ENCODE data around the gene VTN.

The VTN gene, protein sequence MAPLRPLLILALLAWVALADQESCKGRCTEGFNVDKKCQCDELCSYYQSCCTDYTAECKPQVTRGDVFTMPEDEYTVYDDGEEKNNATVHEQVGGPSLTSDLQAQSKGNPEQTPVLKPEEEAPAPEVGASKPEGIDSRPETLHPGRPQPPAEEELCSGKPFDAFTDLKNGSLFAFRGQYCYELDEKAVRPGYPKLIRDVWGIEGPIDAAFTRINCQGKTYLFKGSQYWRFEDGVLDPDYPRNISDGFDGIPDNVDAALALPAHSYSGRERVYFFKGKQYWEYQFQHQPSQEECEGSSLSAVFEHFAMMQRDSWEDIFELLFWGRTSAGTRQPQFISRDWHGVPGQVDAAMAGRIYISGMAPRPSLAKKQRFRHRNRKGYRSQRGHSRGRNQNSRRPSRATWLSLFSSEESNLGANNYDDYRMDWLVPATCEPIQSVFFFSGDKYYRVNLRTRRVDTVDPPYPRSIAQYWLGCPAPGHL

DNA sequence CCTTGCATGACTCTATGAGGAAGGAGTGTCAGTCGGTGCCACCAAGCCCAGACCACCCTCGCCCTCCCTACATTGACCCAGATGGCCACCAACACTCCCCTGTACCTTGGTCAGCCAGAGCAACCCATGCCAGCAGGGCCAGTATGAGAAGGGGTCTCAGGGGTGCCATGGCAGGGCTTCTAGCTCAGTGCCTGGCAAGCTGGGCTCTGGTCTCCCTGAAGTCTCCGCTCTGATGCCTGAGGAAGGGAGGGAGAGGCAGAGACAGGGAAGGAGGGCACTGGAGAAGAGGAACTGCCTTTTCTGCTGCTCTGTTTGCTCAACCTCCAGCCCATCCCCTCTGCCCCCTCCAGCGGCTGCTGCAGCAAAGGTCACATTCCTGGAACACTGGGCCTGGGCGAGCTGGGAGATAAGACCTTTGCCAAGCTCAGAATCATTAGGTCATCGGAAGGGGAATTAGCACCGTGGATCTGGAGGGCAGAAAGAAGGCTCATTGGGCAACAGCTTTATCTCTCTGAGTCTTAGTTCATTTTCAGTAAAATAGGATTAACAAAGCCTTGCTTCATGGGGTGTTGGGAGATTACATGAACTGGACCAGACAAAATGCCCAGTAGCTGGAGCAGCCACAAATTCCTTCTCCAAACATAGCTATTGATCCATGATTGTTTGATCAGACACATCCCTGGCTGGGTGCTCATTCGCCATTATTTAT lies at the start of gene VTN:
TSS of gene VTN (minus strand) at position 273 of the 709 bp plus-strand sequence. CDS start at position 169, 104 bp downstream.
- Mint-ChIP-seq H3K4me3 (peak within 1 kb of the TSS; percentile 95), H3K27me3 (no peaks in the 10 kb centered on the region), H3K4me1 (ENCODE audit: low read depth) (peaks cover 23% of the 10 kb centered on the region), H3K9me3 (ENCODE audit: low read depth) (no peaks in the 10 kb centered on the region), H3K36me3 (peaks cover 7% of the 10 kb centered on the region), H3K27ac (peak within 1 kb of the TSS; percentile 92)

DNA sequence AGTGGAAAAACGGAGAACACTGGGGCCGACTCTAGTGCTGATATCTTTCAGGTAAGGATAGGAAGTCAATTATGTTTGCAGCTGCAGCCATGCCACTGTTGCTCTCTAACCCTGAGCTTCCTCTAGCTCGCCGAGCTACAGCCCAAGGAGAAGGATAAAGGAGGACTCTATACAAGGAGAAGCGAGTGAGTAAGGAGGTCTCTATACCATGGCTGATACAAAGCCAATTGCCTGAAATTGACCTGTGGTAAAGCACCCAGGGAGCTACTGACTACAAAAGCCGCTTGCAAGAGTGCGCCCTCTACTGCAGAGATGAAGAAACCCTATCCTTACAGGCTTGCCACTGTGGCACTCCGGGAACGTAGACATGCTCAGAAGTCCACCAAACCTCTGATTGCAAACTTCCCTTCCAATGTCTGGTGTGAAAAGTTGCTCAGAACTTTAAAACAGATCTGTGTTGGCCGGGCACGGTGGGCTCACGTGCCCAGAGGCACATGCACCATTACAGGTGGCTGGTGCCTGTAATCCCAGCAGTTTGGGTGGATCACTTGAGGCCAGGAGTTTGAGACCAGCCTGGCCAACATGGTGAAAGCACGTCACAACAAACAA lies 46.7 kb upstream of the VTN start:
- Mint-ChIP-seq H3K4me3 (no peak overlapping the region), H3K9me3 (ENCODE audit: low read depth) (no peaks in the 10 kb centered on the region), H3K36me3 (no peaks in the 10 kb centered on the region), H3K27me3 (peaks cover 6% of the 10 kb centered on the region), H3K27ac (no peak overlapping the region), H3K4me1 (ENCODE audit: low read depth) (peaks cover 4% of the 10 kb centered on the region)

DNA sequence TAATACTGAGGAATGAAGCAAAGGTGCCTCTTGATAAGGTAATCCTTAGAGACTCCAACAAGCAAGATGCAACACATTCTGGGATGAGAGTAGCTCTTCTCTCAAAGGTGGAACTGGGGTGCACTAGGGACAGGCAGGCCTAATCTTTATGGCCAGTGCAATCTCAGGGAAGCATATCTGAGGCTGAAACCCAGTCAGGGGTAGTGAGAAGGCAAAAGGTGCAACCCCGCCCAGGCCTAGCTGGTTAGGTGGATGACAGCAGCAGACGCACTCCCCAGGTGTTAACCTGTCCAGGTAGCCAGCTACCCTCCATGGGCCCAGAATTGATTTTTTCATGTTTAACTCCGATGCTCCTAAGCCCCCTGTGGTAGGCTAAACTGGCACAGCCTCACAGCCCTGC lies 45.8 kb upstream of the VTN start:
- H3K27ac Mint-ChIP-seq: no peak overlapping the region
- peaks cover 4% of the 10 kb centered on the region for H3K4me1 Mint-ChIP-seq (ENCODE audit: low read depth)
- H3K9me3 Mint-ChIP-seq (ENCODE audit: low read depth): no peaks in the 10 kb centered on the region
- H3K36me3 Mint-ChIP-seq: no peaks in the 10 kb centered on the region
- peaks cover 6% of the 10 kb centered on the region for H3K27me3 Mint-ChIP-seq
- H3K4me3 Mint-ChIP-seq: no peak overlapping the region

DNA sequence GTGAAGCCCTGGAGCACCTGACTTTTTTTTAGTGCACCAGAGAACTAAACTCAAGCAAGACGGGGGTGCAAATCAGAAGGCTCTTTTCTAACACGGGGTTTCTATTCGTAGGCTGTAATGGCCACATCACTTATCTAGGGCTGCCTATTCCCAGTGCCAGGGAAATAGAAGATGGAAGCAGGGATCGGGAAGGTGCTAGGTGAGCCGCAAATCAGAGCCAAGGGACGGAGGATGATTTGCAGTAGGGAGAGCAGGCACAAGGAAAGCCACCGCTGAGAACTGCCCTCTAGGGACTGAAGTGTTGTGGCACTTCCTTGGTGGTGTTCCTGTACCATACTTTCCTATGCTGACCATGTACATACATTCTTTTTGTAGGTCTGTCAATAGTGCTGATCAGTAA lies 43.7 kb upstream of the VTN start:
- Mint-ChIP-seq H3K27me3 (peaks cover 6% of the 10 kb centered on the region), H3K4me1 (ENCODE audit: low read depth) (peaks cover 4% of the 10 kb centered on the region), H3K4me3 (no peak overlapping the region), H3K27ac (no peak overlapping the region), H3K36me3 (no peaks in the 10 kb centered on the region), H3K9me3 (ENCODE audit: low read depth) (no peaks in the 10 kb centered on the region)

DNA sequence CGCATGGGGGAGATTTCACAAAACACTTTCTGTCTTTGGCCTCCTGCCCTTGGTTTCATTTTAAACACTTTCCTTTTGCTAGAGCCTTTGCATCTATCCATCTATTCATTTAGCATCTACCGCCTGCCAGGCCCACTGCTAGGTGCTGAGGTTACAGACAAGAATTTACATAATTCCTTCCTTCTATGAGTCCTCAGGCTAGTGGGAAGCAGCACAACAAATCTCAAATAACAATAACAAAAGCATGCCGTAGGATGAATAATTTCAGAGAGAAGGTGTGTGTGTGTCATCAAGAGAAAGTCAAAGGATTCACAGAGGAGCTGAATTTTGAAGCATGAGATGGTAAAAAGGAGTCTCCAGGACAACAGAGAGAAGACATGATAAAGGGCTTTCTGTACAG lies 42.0 kb upstream of the VTN start:
- H3K4me3 Mint-ChIP-seq: no peak overlapping the region
- peak overlapping the region; percentile 8 for H3K27ac Mint-ChIP-seq
- H3K27me3 Mint-ChIP-seq: peaks cover 10% of the 10 kb centered on the region
- no peaks in the 10 kb centered on the region for H3K36me3 Mint-ChIP-seq
- no peaks in the 10 kb centered on the region for H3K9me3 Mint-ChIP-seq (ENCODE audit: low read depth)
- peaks cover 4% of the 10 kb centered on the region for H3K4me1 Mint-ChIP-seq (ENCODE audit: low read depth)

DNA sequence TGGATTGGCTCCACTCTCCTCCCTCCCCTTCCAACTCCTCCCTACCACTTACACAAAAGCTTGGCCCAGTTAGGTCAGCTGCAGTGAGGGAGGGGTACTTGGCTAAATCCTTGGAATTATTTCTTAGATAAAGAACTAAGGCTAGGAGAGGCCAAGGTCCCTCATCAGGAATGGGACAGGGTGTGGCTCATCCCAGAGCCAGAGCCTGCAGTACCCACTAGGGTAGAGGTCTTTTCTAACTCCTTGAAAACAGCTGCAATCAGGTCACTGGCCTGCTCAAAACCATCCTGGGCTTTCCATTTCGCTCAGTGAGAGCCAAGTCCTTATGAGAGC lies 37.8 kb upstream of the VTN start:
- H3K4me1 Mint-ChIP-seq (ENCODE audit: low read depth): peaks cover 7% of the 10 kb centered on the region
- H3K9me3 Mint-ChIP-seq (ENCODE audit: low read depth): no peaks in the 10 kb centered on the region
- peaks cover 4% of the 10 kb centered on the region for H3K27me3 Mint-ChIP-seq
- H3K36me3 Mint-ChIP-seq: no peaks in the 10 kb centered on the region
- H3K4me3 Mint-ChIP-seq: no peak overlapping the region
- no peak overlapping the region for H3K27ac Mint-ChIP-seq

DNA sequence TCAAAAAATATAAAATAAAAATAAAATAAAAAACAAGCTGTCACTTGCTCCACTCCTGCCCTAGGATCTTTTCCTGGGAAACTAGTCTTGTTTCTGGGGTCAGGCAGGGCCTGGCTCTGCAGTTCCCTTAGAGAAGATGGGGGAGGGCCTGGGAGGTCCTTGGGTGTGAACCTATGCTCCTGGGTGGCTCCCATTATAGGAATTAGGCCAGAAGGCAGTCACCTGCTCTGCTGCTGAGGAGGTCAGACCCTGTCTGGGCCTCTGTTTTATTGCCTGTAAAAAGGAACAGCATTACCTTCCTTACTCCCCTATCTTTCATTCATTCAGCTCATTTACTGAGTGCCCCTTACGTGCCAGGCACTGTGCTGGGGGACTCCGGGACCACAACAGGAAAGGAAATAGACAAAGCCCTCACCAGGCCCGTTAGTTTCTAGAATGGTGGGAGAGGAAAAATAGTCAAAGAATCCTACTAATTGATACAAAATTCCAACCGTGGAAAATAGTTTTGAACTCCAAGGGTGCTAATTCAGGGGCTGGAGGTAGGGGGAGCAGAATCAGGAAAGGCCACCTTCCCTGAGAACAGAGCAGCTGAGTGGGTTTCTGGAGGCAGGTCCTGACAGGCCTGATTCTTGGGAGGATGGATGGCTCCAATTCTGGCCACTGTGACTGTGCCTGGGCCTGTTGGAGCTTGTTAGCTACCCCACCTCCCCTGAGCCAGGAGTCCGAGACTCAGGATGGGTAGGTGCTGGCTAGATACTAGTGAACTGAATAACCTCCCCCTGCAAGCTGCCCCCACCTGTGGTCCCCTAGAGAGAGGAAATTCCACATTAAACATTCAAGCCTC lies 37.2 kb upstream of the VTN start:
- no peaks in the 10 kb centered on the region for H3K36me3 Mint-ChIP-seq
- H3K4me3 Mint-ChIP-seq: peak overlapping the region; percentile 54

DNA sequence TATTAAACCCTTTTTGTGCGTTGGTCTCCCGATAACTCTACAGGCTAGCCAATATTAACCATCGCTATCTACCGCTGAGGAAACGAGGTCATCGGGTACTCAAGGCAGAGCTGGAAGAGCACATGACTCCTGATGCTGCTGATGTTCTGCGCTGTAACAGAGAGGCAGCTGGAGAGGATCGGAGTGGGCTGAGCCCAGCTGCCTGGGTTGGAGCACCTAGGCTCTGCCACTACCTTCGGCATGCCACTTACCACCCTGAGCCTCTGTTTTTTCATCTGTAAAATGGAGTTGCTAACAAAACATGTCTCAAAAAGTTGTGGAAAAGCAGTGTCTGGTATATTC lies 36.3 kb upstream of the VTN start:
- Mint-ChIP-seq H3K4me1 (ENCODE audit: low read depth) (peaks cover 7% of the 10 kb centered on the region), H3K9me3 (ENCODE audit: low read depth) (no peaks in the 10 kb centered on the region), H3K27ac (peak overlapping the region; percentile 72), H3K4me3 (peak overlapping the region; percentile 86), H3K27me3 (peaks cover 4% of the 10 kb centered on the region), H3K36me3 (no peaks in the 10 kb centered on the region)

More for the DNA sequence above, 37.2 kb upstream of the VTN start:
- H3K27me3 Mint-ChIP-seq: peaks cover 4% of the 10 kb centered on the region
- H3K27ac Mint-ChIP-seq: no peak overlapping the region
- H3K9me3 Mint-ChIP-seq (ENCODE audit: low read depth): no peaks in the 10 kb centered on the region
- peaks cover 7% of the 10 kb centered on the region for H3K4me1 Mint-ChIP-seq (ENCODE audit: low read depth)

DNA sequence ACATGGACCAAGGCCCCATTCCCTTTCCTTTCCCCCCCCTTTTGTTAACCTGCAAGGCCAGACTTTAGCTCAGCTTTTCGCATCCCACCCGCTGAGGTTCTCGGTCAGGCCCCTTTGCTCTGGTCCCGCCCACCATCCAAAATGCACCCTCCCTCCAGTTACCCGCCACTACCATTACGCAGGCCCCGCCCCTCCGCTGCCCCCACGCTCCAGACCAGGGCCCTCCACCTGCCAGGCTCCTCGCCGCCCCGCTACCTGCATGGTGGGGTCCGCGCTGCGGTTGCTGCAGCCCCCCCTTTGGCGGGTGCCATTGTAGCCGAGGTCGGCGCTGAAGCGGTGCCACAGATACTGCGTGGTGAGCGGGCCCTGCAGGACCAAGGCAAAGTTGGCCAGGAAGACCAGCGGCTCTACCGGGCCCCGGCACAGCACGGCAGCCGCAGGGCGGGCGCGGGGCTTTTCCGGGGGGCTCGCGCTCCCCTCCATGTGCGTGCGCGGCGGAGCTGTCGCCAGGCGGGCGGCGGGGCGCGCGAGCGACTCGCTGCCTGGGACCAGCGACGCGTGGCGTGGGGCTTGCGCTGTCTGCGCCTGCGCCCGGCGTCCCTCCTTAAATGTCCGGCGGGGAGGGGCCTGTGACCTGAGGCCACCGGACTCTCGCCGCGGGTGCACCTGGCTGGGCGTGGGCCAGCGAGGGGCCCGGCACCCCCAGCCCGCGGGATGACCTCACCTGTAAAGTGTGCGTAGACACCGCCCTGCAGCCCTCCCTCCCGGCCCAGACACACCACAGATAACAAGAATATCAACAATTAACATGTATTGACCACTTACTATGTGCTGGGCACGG lies 35.7 kb upstream of the VTN start, which contains the start of gene SLC46A1:
TSS of gene SLC46A1 (minus strand) at position 581 of the 841 bp plus-strand sequence. CDS start at position 483, 98 bp downstream.
- Mint-ChIP-seq H3K9me3 (ENCODE audit: low read depth) (no peaks in the 10 kb centered on the region), H3K27me3 (peaks cover 4% of the 10 kb centered on the region), H3K4me3 (peak within 1 kb of the TSS; percentile 86), H3K4me1 (ENCODE audit: low read depth) (peaks cover 7% of the 10 kb centered on the region), H3K27ac (peak within 1 kb of the TSS; percentile 72), H3K36me3 (no peaks in the 10 kb centered on the region)

DNA sequence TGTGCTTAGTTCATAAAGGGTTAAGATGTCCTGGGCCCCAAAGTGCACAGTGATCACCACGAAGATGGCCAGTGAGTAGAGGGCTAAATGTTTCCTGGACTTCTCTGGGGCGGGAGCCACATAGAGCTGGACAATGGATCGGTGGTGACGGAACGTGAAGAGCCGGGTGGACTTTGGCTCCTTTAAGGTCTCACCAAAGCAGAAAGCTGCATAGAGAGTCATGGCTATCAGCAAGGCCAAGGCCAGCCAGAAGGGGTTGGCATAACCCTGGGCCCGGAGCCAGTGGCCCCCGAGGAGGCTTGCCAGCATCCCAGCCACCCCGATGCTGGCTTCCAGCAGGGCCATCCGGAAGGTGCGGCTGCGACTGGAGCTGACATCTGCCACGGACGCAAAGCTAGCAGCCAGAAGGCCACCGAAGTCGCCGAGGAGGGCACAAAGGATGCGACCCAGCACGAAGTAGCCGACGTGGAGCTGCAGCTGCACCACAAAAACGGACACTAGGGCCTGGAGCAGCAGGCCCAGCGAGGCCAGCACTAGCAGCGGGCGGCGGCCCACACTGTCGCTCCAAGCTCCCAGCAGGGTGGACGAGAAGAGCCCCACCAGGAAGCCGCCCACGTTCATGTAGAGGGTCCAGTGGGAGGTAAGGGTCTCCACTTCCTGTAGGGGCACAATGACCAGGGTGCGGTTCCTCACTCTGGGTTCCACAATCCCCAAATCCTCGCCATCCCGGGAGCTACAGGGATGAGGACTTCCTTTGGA lies 34.9 kb upstream of the VTN start:
- Mint-ChIP-seq H3K9me3 (ENCODE audit: low read depth) (no peaks in the 10 kb centered on the region), H3K4me1 (ENCODE audit: low read depth) (peaks cover 7% of the 10 kb centered on the region), H3K4me3 (peak overlapping the region; percentile 83), H3K36me3 (no peaks in the 10 kb centered on the region), H3K27me3 (peaks cover 4% of the 10 kb centered on the region), H3K27ac (no peak overlapping the region)

DNA sequence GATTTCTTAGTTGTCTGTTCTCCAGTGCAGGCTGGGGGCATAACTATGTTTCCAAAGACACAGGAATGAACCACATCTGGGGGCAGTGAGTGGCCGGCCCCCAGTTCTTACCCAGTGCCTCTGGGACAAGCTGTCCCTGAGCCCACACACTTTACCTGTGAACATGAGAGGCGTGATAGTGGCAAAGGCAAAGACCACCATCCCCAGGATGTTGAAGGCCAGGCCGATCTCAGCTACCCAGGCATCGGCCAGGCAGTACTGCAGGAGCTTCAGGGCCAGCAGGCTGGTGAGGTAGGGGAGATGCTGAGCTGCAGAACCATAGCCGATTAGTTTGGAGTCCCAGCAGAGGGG lies 34.3 kb upstream of the VTN start:
- H3K27ac Mint-ChIP-seq: no peak overlapping the region
- peak overlapping the region; percentile 54 for H3K4me3 Mint-ChIP-seq
- H3K9me3 Mint-ChIP-seq (ENCODE audit: low read depth): no peaks in the 10 kb centered on the region
- H3K36me3 Mint-ChIP-seq: no peaks in the 10 kb centered on the region
- peaks cover 4% of the 10 kb centered on the region for H3K27me3 Mint-ChIP-seq
- peaks cover 7% of the 10 kb centered on the region for H3K4me1 Mint-ChIP-seq (ENCODE audit: low read depth)

DNA sequence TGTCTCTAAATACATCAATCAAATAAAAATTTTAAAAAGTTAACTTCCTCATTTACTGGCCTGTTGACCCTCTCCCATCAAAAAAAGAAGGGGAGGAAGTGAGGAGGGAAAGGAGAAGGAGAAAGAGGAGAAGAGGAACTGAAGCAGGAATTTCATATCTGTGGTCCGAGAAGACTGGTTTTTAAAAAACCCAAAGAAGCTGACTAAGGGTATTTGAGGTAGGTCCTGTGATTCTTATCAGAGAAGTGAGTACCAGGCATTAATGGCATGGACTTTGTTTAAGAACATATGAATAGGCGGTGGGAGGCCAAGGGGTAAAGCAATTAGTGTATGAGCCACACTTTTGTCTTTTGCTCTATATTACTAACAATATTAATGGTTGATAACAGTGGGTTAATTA lies 33.9 kb upstream of the VTN start:
- Mint-ChIP-seq H3K4me1 (ENCODE audit: low read depth) (peaks cover 7% of the 10 kb centered on the region), H3K36me3 (no peaks in the 10 kb centered on the region), H3K9me3 (ENCODE audit: low read depth) (no peaks in the 10 kb centered on the region), H3K4me3 (no peak overlapping the region), H3K27ac (no peak overlapping the region), H3K27me3 (peaks cover 4% of the 10 kb centered on the region)

DNA sequence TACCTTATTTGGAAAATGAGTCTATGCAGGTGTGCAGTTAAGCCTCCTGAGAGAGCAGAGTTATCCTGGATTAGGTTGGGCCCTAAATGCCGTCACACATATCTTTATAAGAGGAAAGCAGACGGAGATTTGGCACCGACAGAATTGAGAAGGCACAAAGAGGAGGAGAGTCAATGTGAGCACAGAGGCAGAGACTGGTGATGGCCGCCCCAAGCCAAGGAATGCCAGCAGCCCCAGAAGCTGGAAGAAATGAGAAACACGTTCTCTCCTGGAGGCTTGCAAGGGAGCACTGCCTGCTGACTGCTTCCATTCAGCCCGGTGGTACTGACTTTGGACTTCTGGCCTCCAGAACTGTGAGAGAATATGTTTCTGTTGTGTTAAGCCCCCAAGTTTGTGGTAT lies 32.7 kb upstream of the VTN start:
- Mint-ChIP-seq H3K36me3 (no peaks in the 10 kb centered on the region), H3K4me3 (no peak overlapping the region), H3K9me3 (ENCODE audit: low read depth) (no peaks in the 10 kb centered on the region), H3K4me1 (ENCODE audit: low read depth) (peaks cover 7% of the 10 kb centered on the region), H3K27ac (no peak overlapping the region), H3K27me3 (no peaks in the 10 kb centered on the region)
